Hematopoietic multipotent progenitor cell (in vitro differentiated cells): ENCODE measurements around the gene PLXNB2. TPM values are rescaled to one million over a fixed set of nuclear protein-coding genes. Genes with fewer than 3 reads are reported as not detected.
"Not testable (repeated sequence)": the region's sequence is repeated elsewhere in the genome, so short reads cannot be mapped to it uniquely, and the experiment has no call there.

Experiments
- DNase-seq, 3 donors: peaks; one replicate each; pipeline ENCODE4 v3.0.0-alpha.2; 2011 to 2015; ENCODE audit warnings: low read depth in 2 of 3, low spot score in 2 of 3
- total RNA-seq: library from RNA; depleted of rRNA; stranded (reverse); fragments of >200 nt; gene quantifications from one replicate; pipeline ENCODE4 v1.2.3, GENCODE V29; 2012

Gene PLXNB2
- total RNA-seq, 1 donor: 91.8 TPM

- DNase-seq: peak; percentile 62 to 78 (median 74)
These were observed 19.7 kb upstream of the PLXNB2 start, which contains the start of gene DENND6B for GRCh38 chr22:50326956-50327710. Gene DENND6B, minus strand, starts transcription at chr22:50327012. Its CDS starts 24 bp downstream, at chr22:50326988.

- DNase-seq: no peak
These were observed 18.9 kb upstream of the PLXNB2 start for GRCh38 chr22:50326225-50326955.

- no peak for DNase-seq
These were observed 18.2 kb upstream of the PLXNB2 start for GRCh38 chr22:50325444-50326224.

- no peak for DNase-seq
These were observed 16.5 kb upstream of the PLXNB2 start for GRCh38 chr22:50323900-50324299.

GRCh38 chr22:50322382-50323104 lies 15.1 kb upstream of the PLXNB2 start:
- DNase-seq: not testable (repeated sequence)

- DNase-seq: no peak
These were observed 13.4 kb upstream of the PLXNB2 start for GRCh38 chr22:50320671-50321325.

GRCh38 chr22:50320116-50320515 lies 12.7 kb upstream of the PLXNB2 start:
- DNase-seq: no peak

GRCh38 chr22:50319503-50319951 lies 12.1 kb upstream of the PLXNB2 start:
- DNase-seq: no peak

GRCh38 chr22:50318698-50319411 lies 11.4 kb upstream of the PLXNB2 start:
- DNase-seq: no peak

GRCh38 chr22:50318356-50318697 lies 10.9 kb upstream of the PLXNB2 start:
- no peak for DNase-seq

- DNase-seq: no peak
These were observed 10.2 kb upstream of the PLXNB2 start for GRCh38 chr22:50317674-50318073.

GRCh38 chr22:50317178-50317577 lies 9.7 kb upstream of the PLXNB2 start:
- no peak for DNase-seq

- DNase-seq: no peak
These were observed 8.9 kb upstream of the PLXNB2 start for GRCh38 chr22:50316114-50317065.

- no peak for DNase-seq
These were observed 8.1 kb upstream of the PLXNB2 start for GRCh38 chr22:50315289-50316113.

GRCh38 chr22:50314455-50315288 lies 7.2 kb upstream of the PLXNB2 start:
- peak; percentile 41 to 92 (median 88) for DNase-seq

- no peak for DNase-seq
These were observed 6.6 kb upstream of the PLXNB2 start for GRCh38 chr22:50314081-50314454.

GRCh38 chr22:50313600-50313999 lies 6.2 kb upstream of the PLXNB2 start:
- DNase-seq: no peak
